ENCODE results near the gene AXDND1. TPM values are rescaled to one million over a fixed set of nuclear protein-coding genes. Genes with fewer than 3 reads are reported as not detected.

AXDND1 gene
- polyA plus RNA-seq, 1 donor (not counting 4 experiments of a cell fraction or from before 2014, with no cell fraction given): 0.04 TPM

GRCh38 chr1:179326746-179327145 lies 39.0 kb upstream of the AXDND1 start:
- H3K9me3 ChIP-seq (ENCODE audit: control insufficient read depth, low read depth, low read length): no peaks in the 10 kb centered on the region
- no peak overlapping the region for H3K27ac ChIP-seq (ENCODE audit: control insufficient read depth, insufficient read depth, low read length)
- dilution Hi-C loops (cut with MboI; ENCODE audit: extremely low pct_ligation_motif_present, low sequenced_read_pairs): no loop called here
- no peak overlapping the region for H3K4me2 ChIP-seq (ENCODE audit: control insufficient read depth, extremely low read depth, insufficient read depth, low read depth, low read length)
- no peaks in the 10 kb centered on the region for H3K27me3 ChIP-seq (ENCODE audit: control insufficient read depth, extremely low read depth, insufficient read depth, low read length)
- peaks cover 15% of the 10 kb centered on the region for H3K79me2 ChIP-seq (ENCODE audit: control insufficient read depth, insufficient read depth, low read length)
- DNase-seq (ENCODE audit: low read depth, low spot score) (no peak), FAIRE-seq (no peak)
- no peaks in the 10 kb centered on the region for H3K9me1 ChIP-seq (ENCODE audit: control insufficient read depth, extremely low read depth, insufficient read depth, low read length)
- no peak overlapping the region for H3K4me3 ChIP-seq (ENCODE audit: control insufficient read depth in 2 of 3, extremely low read depth in 1 of 3, insufficient read depth in 2 of 3, low read depth in 1 of 3, low read length in 3 of 3)
- no peak overlapping the region for H2AFZ ChIP-seq (ENCODE audit: control insufficient read depth, low read length)
- TF ChIP-seq EZH2 (IDR thresholded peaks at IDR 0.05; ENCODE audit: low read length) (no peak), CTCF (optimal IDR thresholded peaks at IDR 0.05 in 1 of 3, IDR thresholded peaks at IDR 0.05 in 1 of 3, conservative IDR thresholded peaks at IDR 0.05 in 1 of 3; ENCODE audit: extremely low read depth in 1 of 3, insufficient read depth in 2 of 3, low read length in 3 of 3) (no peak)
- peaks cover 0 to 5% of the 10 kb centered on the region in 2 experiments for H3K36me3 ChIP-seq (ENCODE audit: control insufficient read depth in 2 of 2, extremely low read depth in 1 of 2, insufficient read depth in 2 of 2, low read length in 2 of 2)
- no peak overlapping the region for H3K9ac ChIP-seq (ENCODE audit: control insufficient read depth, extremely low read depth, insufficient read depth, low read length)
- no peaks in the 10 kb centered on the region for H4K20me1 ChIP-seq (ENCODE audit: control insufficient read depth, extremely low read depth, insufficient read depth, low read length)
- H3K4me1 ChIP-seq (ENCODE audit: control insufficient read depth, extremely low read depth, insufficient read depth, low read length): no peaks in the 10 kb centered on the region

GRCh38 chr1:179327196-179327595 lies 38.6 kb upstream of the AXDND1 start:
- Histone ChIP-seq H3K36me3 (ENCODE audit: control insufficient read depth in 2 of 2, extremely low read depth in 1 of 2, insufficient read depth in 2 of 2, low read length in 2 of 2) (peaks cover 0 to 5% of the 10 kb centered on the region in 2 experiments), H3K9ac (ENCODE audit: control insufficient read depth, extremely low read depth, insufficient read depth, low read length) (no peak overlapping the region)
- DNase-seq (ENCODE audit: low read depth, low spot score): no peak

More at GRCh38 chr1:179327196-179327595, 38.6 kb upstream of the AXDND1 start:
- no peaks in the 10 kb centered on the region for H3K9me1 ChIP-seq (ENCODE audit: control insufficient read depth, extremely low read depth, insufficient read depth, low read length)
- H3K27me3 ChIP-seq (ENCODE audit: control insufficient read depth, extremely low read depth, insufficient read depth, low read length): no peaks in the 10 kb centered on the region
- TF ChIP-seq CTCF (optimal IDR thresholded peaks at IDR 0.05 in 1 of 3, IDR thresholded peaks at IDR 0.05 in 1 of 3, conservative IDR thresholded peaks at IDR 0.05 in 1 of 3; ENCODE audit: extremely low read depth in 1 of 3, insufficient read depth in 2 of 3, low read length in 3 of 3): no peak
- TF ChIP-seq EZH2 (IDR thresholded peaks at IDR 0.05; ENCODE audit: low read length): no peak
- no peak overlapping the region for H3K4me3 ChIP-seq (ENCODE audit: control insufficient read depth in 2 of 3, extremely low read depth in 1 of 3, insufficient read depth in 2 of 3, low read depth in 1 of 3, low read length in 3 of 3)
- no peak for FAIRE-seq
- no peak overlapping the region for H2AFZ ChIP-seq (ENCODE audit: control insufficient read depth, low read length)
- no peaks in the 10 kb centered on the region for H4K20me1 ChIP-seq (ENCODE audit: control insufficient read depth, extremely low read depth, insufficient read depth, low read length)
- no peaks in the 10 kb centered on the region for H3K9me3 ChIP-seq (ENCODE audit: control insufficient read depth, low read depth, low read length)
- H3K4me1 ChIP-seq (ENCODE audit: control insufficient read depth, extremely low read depth, insufficient read depth, low read length): no peaks in the 10 kb centered on the region
- peaks cover 11% of the 10 kb centered on the region for H3K79me2 ChIP-seq (ENCODE audit: control insufficient read depth, insufficient read depth, low read length)
- no peak overlapping the region for H3K27ac ChIP-seq (ENCODE audit: control insufficient read depth, insufficient read depth, low read length)
- no peak overlapping the region for H3K4me2 ChIP-seq (ENCODE audit: control insufficient read depth, extremely low read depth, insufficient read depth, low read depth, low read length)
- dilution Hi-C loops (cut with MboI; ENCODE audit: extremely low pct_ligation_motif_present, low sequenced_read_pairs): no loop called here

All from keratinocyte (primary cell).